Inflammatory macrophage treated with lipopolysaccharide for 4 hours (primary cell): ENCODE results near the gene PCNX1.
A peak's percentile ranks its signal among the peaks of the same experiment; 100 is the strongest.
"Not testable (repeated sequence)": the region's sequence is repeated elsewhere in the genome, so short reads cannot be mapped to it uniquely, and the experiment has no call there.

Experiments used
- DNase-seq: peaks from one replicate; pipeline ENCODE4 v3.0.0-alpha.2; 2020

PCNX1 gene

DNA sequence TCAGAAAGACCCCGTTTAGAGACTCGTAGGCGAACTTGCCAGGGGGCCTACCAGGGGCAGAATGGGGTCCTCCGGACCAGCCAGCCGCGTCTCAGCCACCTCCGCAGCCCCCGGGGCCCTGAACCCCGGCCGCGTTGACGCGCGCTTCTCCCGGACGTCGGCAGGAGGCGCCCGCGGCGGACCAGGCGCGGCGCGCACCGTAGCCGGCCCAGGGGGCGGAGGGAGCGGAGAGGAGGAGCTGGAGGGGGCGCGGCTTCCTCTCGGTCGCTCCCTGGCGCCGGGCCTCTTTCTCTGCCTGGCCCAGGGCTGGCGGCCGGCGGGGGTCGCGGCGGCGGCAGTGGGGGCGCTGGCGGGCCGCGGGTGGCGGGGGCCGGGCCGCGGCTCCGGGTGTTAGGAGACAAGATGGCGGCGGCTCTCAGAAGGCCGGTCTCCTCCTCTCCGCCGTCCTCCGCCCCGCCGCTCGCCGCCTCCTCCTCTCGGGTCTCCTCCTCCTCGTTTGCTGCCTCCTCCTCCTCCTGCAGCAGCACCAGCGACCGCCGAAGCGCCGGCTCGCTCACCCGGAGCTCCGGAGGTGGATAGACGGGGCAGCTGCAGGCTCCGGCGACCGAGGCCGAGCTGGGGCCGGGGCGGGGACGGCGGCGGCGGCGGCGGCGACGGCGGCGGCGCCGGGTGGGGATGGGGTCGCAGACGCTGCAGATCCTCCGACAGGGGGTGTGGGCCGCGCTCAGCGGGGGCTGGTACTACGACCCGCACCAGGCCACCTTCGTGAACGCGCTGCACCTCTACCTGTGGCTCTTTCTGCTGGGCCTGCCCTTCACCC is at the start of gene PCNX1:
TSS of gene PCNX1 (plus strand) at position 284 of the 820 bp plus-strand sequence. CDS start at position 676, 392 bp downstream.
- DNase-seq, result peak; percentile 86

DNA sequence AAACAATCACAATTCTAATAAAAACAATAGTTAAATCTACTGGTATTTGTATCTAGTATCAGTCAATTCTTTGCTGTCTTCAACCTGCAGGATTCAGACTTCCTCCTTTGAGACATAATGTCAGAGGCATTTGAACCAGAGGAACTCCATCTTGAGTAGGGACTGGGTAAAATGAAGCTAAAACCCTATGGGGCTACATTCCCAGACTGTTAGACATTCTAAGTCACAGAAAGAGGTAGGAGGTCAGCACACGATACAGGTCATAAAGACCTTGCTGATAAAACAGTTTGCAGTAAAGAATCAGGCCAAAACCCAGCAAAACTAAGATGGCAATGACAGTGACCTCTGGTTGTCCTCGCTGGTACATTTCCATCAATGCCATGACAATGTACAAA is 49.8 kb upstream of the PCNX1 start:
- DNase-seq, result no peak

DNA sequence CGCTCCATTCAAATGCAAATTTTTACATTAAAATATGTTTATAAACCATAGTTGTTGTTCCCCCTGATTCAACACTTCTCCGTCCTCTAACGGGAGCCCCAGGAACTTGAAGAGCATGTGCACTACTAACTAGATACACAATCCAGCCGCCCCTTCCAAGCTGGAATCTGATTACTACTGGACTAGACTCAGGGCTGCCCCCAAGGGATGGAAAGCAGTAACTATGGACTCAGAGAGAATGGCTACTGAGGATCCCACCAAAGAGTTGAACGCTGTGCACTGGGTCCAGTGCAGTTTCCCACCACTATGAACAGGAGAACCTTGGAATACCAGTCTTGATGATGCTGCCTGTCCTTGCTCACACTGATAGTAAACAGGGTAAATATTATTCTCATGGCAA is 48.6 kb upstream of the PCNX1 start:
- no peak for DNase-seq

DNA sequence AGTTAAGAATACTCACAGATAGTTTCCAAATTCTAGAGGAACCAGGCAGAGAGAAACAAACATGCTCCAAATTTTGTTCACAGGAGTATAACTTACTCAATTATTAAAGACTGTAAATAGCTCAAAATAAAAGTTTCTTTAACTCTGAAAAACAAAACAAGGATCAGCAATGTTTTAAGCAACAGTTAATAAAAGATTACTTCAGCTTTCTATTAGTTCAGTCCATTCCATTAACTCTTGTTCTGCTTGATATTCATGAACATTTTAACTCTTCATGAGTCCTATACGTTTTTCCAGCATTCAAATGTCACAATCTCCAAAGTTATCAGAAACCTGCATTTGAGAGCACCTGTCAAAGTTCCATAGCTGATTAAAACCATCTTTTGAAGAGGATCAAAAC is 40.3 kb upstream of the PCNX1 start:
- not testable (repeated sequence) for DNase-seq

DNA sequence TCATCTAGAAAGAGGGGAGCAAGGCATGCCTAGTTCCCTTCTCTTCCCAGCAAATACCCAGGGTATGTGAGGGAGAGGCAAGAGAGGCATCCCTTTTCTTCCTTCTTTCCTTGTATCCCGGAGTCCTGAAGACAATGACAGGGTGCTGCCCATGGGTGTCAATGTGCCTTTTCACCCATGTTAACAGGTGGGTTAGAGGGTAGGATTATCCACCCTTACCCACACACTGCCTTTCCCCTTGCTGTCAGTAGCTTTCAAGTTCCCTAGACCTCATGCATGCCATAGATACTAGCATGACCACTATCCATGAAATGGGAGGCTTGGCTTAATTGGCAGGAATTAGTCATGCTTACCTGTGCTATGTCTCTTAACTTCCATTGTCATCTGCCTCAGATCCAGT is 36.3 kb upstream of the PCNX1 start:
- no peak for DNase-seq

DNA sequence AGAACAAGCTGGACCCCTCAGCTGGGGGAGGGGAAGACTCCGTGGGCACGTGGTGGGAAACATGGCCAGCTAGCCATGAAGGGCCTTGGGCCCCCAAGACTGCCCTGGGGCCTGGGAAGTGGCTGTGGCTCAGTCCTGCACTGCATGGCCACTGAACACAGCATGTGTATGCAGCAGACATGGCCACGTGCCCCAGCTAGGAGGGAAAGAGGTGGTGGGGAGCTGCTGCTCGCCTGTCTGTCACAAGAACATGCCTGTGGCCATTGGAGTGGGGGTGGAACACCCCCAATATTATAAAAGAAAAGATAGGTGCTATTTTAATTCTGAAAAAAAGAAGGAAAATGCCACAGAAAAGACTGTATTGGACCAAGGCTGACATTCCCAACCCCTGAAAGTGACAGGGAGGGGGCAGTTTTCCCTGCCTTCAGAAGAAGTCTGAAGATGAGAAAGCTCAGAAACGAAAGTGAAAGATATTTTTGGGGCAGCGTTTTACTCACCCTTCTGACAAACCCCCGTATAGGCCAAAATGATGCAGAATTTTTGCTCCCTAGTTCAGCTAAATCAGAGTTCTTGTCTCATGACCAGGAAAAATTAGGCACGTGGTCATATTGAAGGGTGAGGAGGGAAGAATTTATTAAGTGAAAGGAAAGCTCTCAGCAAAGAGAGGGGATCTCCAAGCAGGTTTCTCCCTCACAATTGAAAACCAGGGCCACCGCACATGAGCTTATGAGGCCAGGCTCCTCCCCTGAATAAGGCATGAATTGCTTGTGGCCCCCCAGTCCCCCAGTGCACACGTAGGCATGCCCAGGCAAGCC is 35.2 kb upstream of the PCNX1 start:
- peak; percentile 54 for DNase-seq

DNA sequence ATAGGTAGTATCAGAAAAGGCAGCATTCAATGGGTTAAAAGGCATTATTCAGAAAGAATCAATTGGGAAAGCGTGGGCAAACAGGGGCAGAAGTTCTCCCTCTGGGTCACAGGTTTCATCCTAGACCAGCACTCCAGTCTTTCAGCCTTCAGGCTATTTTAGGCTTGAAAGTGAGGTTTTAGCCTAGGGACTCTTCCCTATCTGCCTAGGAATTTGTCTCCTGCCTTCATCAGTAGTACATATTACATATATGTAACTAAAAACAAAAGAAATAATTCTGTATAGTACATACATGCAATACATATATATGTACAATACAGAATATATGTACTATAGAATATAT is 34.6 kb upstream of the PCNX1 start:
- DNase-seq, result no peak

DNA sequence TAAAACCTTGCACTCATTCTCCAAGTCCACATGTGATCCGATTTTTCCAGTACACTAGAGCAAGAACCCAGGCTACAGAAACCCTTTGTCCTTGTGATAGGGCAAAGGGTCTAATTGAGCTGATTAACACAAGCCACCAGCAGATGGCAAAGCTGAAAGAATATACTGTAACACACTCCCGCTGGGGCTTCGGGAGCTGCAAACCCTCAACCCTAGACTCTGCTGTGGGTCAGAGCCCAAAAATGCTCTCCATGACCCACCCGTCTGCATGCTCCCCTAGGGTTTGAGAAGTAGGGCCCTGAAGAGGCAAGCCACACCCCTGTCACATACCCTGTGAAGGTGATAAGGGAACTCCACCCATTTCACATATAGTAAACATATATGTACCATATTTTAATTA is 33.6 kb upstream of the PCNX1 start:
- peak; percentile 39 for DNase-seq

DNA sequence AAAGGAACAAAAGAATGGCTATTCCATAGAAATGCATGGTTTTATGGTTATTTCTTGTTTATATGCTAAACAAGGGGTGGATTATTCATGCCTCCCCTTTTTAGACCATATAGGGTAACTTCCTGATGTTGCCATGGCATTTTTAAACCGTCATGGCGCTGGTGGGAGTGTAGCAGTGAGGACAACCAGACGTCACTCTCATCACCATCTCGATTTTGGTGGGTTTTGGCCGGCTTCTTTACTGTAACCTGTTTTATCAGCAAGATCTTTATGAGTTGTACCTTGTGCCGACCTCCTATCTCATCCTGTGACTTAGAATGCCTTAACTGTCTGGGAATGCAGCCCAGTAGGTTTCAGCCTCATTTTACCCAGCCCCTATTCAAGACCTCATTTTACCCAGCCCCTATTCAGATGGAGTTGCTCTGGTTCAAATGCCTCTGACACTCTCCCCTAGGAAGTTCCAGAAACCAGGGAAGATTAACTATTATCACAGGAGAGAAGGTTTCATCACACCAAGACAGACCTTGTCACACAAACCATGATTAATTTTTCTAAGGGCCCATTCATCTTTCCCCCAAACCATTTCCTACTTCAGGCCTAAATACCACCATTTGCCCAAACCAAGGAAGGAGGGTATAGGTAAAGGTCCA is 31.3 kb upstream of the PCNX1 start:
- not testable (repeated sequence) for DNase-seq

DNA sequence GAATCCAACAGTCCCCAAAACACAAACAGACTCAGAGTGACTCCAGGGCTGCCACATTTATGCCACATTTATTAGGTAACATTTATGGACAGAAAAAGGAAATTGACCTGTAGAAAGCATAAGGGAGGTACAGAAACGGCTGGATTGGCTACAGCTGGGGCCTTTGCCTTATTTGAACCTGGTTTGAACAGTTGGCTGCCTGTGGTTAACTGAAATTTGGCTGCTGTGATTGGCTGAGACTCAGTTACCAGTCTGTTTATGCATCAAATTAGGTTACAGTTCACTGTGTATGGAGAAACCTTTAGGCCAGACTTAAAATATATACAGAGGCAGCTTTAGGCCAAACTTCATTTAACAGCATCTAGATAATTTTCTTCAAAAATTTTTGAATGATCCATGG is 27.8 kb upstream of the PCNX1 start:
- no peak for DNase-seq

DNA sequence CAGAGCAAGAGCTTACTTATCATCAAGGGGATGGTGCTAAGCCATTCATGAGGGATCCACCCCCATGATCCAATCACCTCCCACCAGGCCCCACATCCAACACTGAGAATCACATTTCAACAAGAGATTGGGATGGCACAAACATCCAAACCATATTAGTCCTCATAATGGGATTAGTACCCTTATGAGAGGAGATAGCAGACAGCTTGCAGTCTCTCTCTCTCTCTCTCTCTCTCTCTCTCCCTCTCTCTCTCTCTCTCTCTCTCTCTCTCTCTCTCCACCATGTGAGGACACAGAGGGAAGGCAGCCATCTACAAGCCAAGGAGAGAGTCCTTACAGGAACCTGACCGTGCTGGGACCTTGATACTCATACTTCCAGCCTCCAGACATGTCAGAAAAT is 26.4 kb upstream of the PCNX1 start:
- DNase-seq, result not testable (repeated sequence)

DNA sequence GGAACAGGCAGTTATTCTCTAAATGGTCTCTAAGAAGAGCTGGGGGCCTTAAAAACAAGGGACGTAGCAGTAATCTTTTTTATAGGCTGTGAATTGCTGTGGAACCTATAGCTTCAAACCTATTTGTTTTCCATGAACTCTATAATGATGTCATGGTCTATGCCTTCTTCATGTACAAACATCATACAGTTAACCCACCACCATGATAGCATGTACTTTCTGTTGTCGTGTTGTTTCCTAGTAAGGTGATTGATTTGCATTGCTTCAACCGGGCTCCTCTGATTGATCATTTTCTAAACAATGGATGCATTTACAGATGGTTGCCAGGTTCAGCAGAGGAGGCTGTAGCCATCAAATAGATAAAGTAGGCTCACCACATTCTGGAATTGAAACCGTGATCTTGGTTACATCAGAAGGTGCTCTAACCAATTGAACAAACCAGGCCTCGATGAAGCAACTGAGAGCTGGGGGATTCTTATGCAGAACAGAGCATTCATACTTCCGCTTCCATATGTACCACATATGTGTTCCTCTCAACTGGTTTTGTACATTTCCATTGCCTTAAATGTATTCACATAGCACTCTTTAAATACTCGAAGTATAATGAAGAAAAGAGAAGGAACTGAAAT is 25.6 kb upstream of the PCNX1 start:
- peak; percentile 98 for DNase-seq

DNA sequence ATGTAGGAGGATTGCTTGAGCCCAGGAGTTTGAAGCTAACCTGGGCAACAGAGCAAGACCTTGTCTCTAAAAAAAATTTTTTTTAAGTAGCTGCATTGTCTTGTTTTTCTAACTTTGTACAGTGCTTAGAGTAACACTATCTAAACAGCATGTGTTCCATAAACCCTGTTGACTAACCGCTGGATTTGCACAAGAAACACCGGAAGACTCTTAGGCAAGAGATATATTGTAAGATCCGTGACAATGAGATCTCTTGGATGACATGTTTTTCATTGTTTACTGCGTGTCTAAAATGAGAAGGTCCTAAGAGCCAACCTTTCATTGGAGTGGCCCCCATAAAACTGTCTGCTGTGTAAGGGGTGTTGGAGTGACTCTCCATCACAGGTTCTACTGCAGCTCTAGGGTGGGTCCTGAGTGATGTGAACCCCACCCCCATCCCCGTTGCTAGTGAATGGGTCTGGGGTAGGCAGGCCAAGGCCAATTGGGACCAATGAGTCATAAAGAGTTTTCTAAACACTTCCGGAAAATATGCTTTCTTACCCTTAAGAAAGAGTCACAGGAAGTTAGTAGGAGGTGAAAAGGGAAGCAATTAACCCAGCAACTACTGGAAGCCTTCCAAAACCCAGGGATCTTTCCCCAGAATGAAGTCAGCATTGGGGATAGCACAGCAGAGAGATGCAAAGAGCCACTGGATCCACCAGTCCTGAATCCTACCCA is 24.3 kb upstream of the PCNX1 start:
- DNase-seq, result peak; percentile 98

DNA sequence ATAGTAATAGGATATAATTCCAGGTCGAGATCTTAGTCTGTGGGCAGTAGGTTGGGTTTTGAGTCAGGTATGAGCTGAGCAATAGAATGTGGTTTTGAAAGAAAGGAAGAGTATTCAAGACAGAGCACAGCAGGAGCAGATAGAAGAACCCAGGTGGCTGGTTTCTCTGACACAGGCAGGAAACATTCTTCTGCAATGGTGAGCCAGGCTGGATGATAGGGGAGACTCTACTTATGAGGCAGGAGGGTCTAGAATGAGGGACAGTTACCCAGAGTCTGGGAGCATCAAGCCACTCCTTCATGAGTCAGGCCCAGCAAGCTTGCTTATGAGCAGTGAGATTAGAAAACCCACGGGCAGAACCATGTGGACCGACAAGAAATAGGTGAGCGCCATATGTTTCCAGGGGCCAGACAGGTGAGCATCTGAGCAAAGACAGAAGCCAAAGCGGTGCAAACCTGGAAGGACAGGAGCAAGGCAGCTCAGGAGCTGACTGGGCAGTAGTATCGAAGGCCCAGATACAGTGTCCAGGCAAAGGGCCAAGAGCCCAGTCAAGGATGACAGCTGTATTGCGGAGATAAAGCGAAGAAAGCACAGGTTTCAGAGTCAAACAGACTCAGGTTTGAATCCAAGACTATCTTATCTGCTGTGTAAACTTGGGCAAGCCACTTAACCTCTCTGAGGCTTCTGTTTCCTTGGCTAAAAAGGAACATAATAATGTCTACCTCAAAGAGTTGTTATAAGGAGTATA is 22.5 kb upstream of the PCNX1 start:
- no peak for DNase-seq

DNA sequence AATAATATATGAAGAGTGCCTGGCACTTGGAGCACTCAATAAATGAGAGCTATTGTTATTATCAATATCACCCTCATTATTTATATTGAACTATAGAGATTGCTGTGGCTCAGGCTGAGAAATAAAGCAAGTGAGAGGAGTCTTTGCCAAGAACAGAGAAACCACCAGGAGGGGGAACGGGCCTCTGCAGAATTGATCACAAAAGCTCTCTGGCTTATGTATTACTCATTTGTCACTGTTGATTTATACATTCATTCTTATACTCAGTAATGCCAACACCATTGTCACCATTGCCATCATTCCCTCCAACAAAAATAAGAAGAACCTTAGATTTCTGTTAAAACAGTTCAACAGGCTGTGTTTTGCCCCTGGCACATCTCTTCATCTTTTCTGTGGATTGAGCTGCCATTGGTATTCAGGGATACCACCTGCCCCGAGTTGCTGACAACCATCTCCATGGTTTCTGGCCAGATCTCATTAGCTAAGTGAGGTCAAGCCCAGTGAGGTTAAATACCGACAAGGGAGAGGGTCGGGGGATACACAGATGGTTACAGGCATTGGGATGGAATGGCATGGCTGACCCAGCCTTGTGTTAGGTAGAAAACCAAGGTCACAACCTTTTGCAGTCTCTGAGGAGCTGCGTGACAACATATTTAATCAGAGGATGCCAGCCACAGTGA is 21.8 kb upstream of the PCNX1 start:
- DNase-seq, result no peak

DNA sequence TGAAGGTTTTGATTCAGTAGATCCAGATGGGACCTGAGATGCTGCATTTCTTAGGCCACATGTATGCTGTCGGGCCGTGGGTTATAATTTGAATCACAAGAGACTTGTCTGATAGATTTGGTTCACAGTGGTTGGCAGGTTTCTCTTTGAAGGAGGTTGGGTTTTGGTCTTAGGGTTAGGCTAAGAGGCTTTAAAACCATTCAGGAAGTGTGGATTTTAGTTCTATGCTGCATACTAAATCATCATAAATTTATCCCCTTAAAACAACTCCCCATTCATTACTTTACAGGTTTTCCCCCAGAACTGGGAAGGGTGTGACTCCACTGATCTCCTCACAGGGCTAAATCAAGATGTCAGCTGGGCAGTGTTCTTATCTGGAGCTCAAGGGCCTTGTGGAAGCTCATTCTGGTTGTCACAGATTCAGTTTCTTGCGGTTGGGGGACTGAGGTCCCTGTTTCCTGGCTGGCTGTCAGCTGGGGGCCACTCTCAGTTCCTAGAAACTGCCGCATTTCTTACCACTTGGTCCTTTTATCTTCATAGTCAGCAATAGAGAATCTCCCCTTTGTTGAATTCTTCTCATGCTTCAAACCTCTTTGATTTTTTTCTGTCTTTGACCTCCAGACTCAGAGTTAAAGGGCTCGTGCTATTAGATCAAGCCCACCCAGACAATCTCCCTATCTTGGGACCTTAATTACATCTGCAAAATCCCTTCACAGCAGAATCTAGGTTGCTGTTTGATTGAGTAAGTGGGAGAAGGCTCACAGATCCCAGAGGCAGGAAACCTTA is 20.6 kb upstream of the PCNX1 start:
- peak; percentile 64 for DNase-seq

DNA sequence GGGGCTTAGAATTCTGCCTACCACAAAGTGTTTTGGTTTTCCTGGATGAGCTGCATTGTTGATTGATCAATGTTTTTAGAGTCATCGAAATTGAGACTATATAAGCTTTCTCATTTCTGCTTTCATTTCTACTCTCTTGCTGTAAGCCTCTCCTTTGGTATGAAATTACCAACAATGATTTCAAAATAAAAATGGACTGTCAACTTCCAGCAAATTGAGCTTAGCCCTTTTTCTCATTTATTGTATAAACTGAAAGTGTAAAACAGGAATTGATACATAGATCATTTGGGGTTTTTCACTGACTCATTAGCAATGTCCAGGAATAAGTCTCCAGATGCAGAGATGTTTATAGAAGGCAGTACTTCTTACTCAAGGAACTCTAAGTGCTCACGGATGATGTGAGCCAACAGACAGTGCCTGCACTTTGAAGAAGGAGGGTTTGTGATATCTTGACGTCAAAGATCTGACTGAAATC is 20.0 kb upstream of the PCNX1 start:
- DNase-seq, result peak; percentile 98

DNA sequence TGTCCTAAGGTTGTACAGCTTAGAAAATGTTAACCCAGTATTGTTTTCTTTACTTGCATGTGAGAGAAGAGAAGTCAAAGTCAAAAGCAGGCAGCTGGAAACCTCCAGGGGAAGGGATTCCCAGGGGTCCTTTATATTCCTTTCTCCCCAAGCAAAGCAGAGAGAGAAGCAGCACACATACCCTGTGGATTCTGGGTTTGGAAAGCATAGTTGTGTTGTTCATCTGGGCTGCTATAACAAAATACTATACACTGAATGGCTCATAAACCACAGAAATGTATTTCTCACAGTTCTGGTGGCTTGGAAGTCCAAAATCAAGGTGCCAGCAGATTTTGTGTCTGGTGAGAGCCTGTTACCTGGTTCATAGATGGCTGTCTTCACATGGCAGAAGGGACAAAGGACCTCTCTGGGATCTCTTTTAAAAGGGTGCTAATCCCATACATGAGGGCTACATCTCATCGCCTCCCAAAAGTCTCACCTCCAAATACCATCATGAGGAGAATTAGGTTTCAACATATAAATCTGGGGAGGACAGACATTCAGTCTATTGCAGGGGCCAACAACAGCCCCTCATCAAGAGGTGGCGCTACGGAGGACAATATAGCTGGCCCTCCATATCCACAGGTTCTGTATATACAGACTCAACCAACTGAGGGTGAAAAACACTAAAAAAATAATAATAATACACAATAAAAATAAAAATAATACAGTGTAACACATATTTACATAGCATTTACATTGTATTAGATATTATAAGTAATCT is 19.3 kb upstream of the PCNX1 start:
- DNase-seq, result no peak

DNA sequence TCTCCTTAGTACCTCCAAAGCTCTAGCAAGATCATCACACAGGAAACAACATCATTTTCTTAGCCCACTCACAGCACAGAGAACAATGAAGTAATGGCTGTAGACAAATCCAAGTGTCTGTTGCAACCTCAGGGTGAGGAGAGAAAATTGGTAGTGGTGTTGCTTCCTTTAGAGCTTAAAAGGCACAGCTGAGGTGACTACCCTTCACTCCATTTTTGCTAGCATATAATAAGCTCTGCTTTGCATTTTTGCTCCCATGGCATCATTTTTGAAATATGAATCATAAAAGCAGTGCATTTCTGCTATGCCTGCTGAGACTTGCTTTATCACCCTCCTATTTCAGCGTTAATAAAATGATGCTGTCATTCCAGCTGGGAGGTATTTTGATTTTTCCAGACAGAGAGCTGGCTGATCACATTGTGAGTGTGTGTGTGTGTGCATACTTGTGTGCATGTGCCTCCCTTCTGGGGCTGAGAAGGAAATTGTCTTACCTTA is 18.5 kb upstream of the PCNX1 start:
- peak; percentile 90 for DNase-seq
